Astrocyte (in vitro differentiated cells and primary cell): ENCODE results near the gene BMP4. TPM values are rescaled to one million over a fixed set of nuclear protein-coding genes. Genes with fewer than 3 reads are reported as not detected.

Source experiments
- DNase-seq: peaks from one replicate; pipeline ENCODE4 v3.0.0-alpha.2; 2010; ENCODE audit warnings: low read depth
- FAIRE-seq: peaks from 2 replicates; lab custom pipeline; 2011; peaks lifted over from hg19 to GRCh38; lab: Jason Lieb, UNC
- H2AFZ ChIP-seq: 2 replicates; pipeline ENCODE4 v1.6.0; 2012; ENCODE audit warnings: low read depth, low read length, inconsistent platforms
- H3K27ac ChIP-seq: 2 replicates; pipeline ENCODE4 v1.5.1; 2011; ENCODE audit warnings: low read depth, low read length, inconsistent platforms
- H3K27me3 ChIP-seq: 2 replicates; pipeline ENCODE4 v1.6.0; 2011; ENCODE audit warnings: low read length, inconsistent platforms; ENCODE audit not compliant: insufficient read depth
- H3K36me3 ChIP-seq: 2 replicates; pipeline ENCODE4 v1.5.1; 2011; ENCODE audit warnings: low read length, inconsistent platforms; ENCODE audit not compliant: insufficient read depth
- H3K4me1 ChIP-seq: 2 replicates; pipeline ENCODE4 v1.5.1; 2011; ENCODE audit warnings: low read length, inconsistent platforms; ENCODE audit not compliant: insufficient read depth
- H3K4me2 ChIP-seq: 2 replicates; pipeline ENCODE4 v1.6.0; 2012; ENCODE audit warnings: low read length, inconsistent platforms
- H3K4me3 ChIP-seq: 2 replicates; pipeline ENCODE4 v1.5.1; 2011; ENCODE audit warnings: low read depth, mild to moderate bottlenecking, low read length, inconsistent platforms; ENCODE audit not compliant: insufficient read depth
- H3K79me2 ChIP-seq: 2 replicates; pipeline ENCODE4 v1.6.0; 2012; ENCODE audit warnings: mild to moderate bottlenecking, low read length, inconsistent platforms; ENCODE audit not compliant: insufficient read depth
- H3K9ac ChIP-seq: 2 replicates; pipeline ENCODE4 v1.6.0; 2012; ENCODE audit warnings: mild to moderate bottlenecking, low read length, inconsistent platforms
- H3K9me3 ChIP-seq: 2 replicates; pipeline ENCODE4 v1.5.1; 2012; ENCODE audit warnings: low read depth, mild to moderate bottlenecking, low read length, inconsistent platforms; ENCODE audit not compliant: insufficient read depth
- H4K20me1 ChIP-seq: 2 replicates; pipeline ENCODE4 v1.6.0; 2012; ENCODE audit warnings: low read length, inconsistent platforms; ENCODE audit not compliant: insufficient read depth
- H3K27ac Mint-ChIP-seq: one replicate; pipeline ENCODE4 v1.8.0; 2021; ENCODE audit warnings: mild to moderate bottlenecking, mixed read lengths; ENCODE audit not compliant: unreplicated experiment
- H3K27me3 Mint-ChIP-seq: one replicate; pipeline ENCODE4 v1.8.0; 2021; ENCODE audit warnings: low read depth, mixed read lengths; ENCODE audit not compliant: unreplicated experiment
- H3K36me3 Mint-ChIP-seq: one replicate; pipeline ENCODE4 v1.8.0; 2021; ENCODE audit warnings: low read depth, mixed read lengths; ENCODE audit not compliant: unreplicated experiment
- H3K4me1 Mint-ChIP-seq: one replicate; pipeline ENCODE4 v1.8.0; 2021; ENCODE audit warnings: low read depth, mixed read lengths; ENCODE audit not compliant: unreplicated experiment
- H3K4me3 Mint-ChIP-seq: one replicate; pipeline ENCODE4 v1.8.0; 2021; ENCODE audit warnings: mild to moderate bottlenecking, moderate library complexity, mixed read lengths; ENCODE audit not compliant: unreplicated experiment
- H3K9me3 Mint-ChIP-seq: one replicate; pipeline ENCODE4 v1.8.0; 2021; ENCODE audit warnings: mild to moderate bottlenecking, mixed read lengths; ENCODE audit not compliant: unreplicated experiment
- EZH2 ChIP-seq: IDR thresholded peaks from 2 replicates; pipeline ENCODE4 v1.6.1; 2012; ENCODE audit warnings: mild to moderate bottlenecking, low read length, inconsistent platforms; ENCODE audit not compliant: insufficient read depth
- total RNA-seq: library from RNA; stranded (reverse); gene quantifications from 2 replicates; pipeline ENCODE4 v1.2.1, GENCODE V29; 2021
- TF ChIP-seq, protein P1 (sequence below): IDR thresholded peaks from 2 replicates; pipeline ENCODE4 v1.5.1; 2011; ENCODE audit warnings: low read depth, mild to moderate bottlenecking, inconsistent platforms, low read length, moderate library complexity; ENCODE audit not compliant: insufficient read depth

BMP4 gene
- total RNA-seq, 1 donor from 2014 or later, result 27.2 TPM

GRCh38 chr14:53934778-53935414 is 21.7 kb downstream of the BMP4 start:
- TF ChIP-seq, protein P1, sequence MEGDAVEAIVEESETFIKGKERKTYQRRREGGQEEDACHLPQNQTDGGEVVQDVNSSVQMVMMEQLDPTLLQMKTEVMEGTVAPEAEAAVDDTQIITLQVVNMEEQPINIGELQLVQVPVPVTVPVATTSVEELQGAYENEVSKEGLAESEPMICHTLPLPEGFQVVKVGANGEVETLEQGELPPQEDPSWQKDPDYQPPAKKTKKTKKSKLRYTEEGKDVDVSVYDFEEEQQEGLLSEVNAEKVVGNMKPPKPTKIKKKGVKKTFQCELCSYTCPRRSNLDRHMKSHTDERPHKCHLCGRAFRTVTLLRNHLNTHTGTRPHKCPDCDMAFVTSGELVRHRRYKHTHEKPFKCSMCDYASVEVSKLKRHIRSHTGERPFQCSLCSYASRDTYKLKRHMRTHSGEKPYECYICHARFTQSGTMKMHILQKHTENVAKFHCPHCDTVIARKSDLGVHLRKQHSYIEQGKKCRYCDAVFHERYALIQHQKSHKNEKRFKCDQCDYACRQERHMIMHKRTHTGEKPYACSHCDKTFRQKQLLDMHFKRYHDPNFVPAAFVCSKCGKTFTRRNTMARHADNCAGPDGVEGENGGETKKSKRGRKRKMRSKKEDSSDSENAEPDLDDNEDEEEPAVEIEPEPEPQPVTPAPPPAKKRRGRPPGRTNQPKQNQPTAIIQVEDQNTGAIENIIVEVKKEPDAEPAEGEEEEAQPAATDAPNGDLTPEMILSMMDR, result no peak
- TF ChIP-seq EZH2, result no peak
- H3K27ac ChIP-seq, result no peak overlapping the region
- no peaks in the 10 kb centered on the region for H3K36me3 ChIP-seq
- H3K4me1 ChIP-seq, result peaks cover 4% of the 10 kb centered on the region
- H3K4me1 Mint-ChIP-seq, result peaks cover 4% of the 10 kb centered on the region
- no peak overlapping the region for H2AFZ ChIP-seq
- DNase-seq (no peak), FAIRE-seq (no peak)
- H4K20me1 ChIP-seq, result no peaks in the 10 kb centered on the region
- no peaks in the 10 kb centered on the region for H3K79me2 ChIP-seq
- no peaks in the 10 kb centered on the region for H3K36me3 Mint-ChIP-seq
- no peaks in the 10 kb centered on the region for H3K9me3 Mint-ChIP-seq
- H3K4me2 ChIP-seq, result no peak overlapping the region
- H3K4me3 ChIP-seq, result no peak overlapping the region
- no peak overlapping the region for H3K4me3 Mint-ChIP-seq
- no peaks in the 10 kb centered on the region for H3K27me3 Mint-ChIP-seq
- H3K27me3 ChIP-seq, result no peaks in the 10 kb centered on the region
- H3K27ac Mint-ChIP-seq, result no peak overlapping the region
- no peaks in the 10 kb centered on the region for H3K9me3 ChIP-seq
- H3K9ac ChIP-seq, result no peak overlapping the region

- no peaks in the 10 kb centered on the region for H3K79me2 ChIP-seq
- no peaks in the 10 kb centered on the region for H3K27me3 Mint-ChIP-seq
- H3K27ac ChIP-seq, result no peak overlapping the region
- peaks cover 4% of the 10 kb centered on the region for H3K4me1 Mint-ChIP-seq
- no peaks in the 10 kb centered on the region for H3K9me3 ChIP-seq
- no peaks in the 10 kb centered on the region for H3K27me3 ChIP-seq
- no peak overlapping the region for H3K9ac ChIP-seq
- no peak overlapping the region for H3K4me2 ChIP-seq
- H3K4me3 ChIP-seq, result no peak overlapping the region
- H3K36me3 Mint-ChIP-seq, result no peaks in the 10 kb centered on the region
- no peak overlapping the region for H3K27ac Mint-ChIP-seq
- DNase-seq (no peak), FAIRE-seq (no peak)
- H3K4me3 Mint-ChIP-seq, result no peak overlapping the region
- no peaks in the 10 kb centered on the region for H3K36me3 ChIP-seq
- H2AFZ ChIP-seq, result no peak overlapping the region
- no peaks in the 10 kb centered on the region for H3K9me3 Mint-ChIP-seq
- no peaks in the 10 kb centered on the region for H4K20me1 ChIP-seq
- no peaks in the 10 kb centered on the region for H3K4me1 ChIP-seq
- TF ChIP-seq, protein P1, result no peak
- no peak for TF ChIP-seq EZH2
Observed at GRCh38 chr14:53932966-53933365, 23.7 kb downstream of the BMP4 start.
